Bone marrow (tissue), 2 donors: ENCODE data around the gene UBTD1.
"Not testable (repeated sequence)": the region's sequence is repeated elsewhere in the genome, so short reads cannot be mapped to it uniquely, and the experiment has no call there.

Experiments
- DNase-seq, 2 donors: peaks; one replicate each; lab custom pipeline; 2025; lab: John Stamatoyannopoulos, UW

The UBTD1 gene

DNA sequence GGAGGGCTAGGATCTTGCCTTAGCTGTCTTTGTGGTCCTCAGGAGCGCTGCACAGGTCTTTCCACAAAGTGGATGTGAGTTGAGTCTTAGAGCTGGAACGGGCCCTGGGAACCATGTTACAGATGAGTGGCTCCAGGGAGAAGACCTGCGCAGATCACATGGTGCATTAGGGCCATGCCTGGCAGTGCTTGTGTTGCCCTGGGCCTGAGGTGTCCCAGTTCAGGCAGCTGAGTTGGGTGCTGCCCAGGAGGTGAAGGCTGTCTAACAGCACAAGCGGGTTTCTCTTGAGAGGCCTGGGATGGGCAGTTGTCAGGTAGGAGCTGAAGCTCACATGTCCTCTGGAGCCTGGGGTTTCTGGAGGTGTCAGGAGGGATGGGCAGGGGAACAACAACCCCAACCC is 40.1 kb downstream of the UBTD1 start:
- DNase-seq, result no peak

DNA sequence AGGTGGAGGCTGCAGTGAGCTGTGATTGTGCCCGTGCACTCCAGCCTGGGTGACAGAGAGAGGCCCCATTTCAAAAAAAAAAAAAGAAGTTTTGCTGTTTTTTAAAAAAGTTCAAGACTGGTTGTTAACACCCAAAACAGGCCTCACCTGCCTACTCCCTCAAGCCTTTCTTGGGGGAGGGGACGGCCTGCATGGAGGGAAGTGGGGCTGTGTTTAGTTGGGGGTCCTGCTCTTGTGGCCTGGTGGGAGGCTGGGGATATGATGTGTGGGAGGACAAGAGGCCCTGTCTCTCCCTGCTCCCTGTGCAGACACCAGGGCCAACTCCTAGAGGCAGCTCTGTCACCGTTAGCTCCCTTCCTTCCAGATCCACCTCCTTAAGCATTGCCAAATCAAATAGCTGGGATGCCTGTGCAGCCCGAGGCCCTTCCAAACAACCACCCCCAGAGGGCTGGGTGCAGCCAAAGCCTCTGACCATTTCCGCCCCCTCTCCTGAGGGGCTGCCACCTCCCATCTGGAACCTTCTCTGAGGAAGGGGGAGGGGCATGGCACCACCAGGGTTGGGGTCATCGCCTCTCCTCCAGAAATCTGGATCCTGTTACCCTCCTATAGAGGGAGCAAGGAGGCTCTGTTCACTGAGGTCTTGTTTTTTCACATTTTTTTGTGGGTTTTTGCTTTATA is 40.9 kb downstream of the UBTD1 start:
- DNase-seq, result no peak

DNA sequence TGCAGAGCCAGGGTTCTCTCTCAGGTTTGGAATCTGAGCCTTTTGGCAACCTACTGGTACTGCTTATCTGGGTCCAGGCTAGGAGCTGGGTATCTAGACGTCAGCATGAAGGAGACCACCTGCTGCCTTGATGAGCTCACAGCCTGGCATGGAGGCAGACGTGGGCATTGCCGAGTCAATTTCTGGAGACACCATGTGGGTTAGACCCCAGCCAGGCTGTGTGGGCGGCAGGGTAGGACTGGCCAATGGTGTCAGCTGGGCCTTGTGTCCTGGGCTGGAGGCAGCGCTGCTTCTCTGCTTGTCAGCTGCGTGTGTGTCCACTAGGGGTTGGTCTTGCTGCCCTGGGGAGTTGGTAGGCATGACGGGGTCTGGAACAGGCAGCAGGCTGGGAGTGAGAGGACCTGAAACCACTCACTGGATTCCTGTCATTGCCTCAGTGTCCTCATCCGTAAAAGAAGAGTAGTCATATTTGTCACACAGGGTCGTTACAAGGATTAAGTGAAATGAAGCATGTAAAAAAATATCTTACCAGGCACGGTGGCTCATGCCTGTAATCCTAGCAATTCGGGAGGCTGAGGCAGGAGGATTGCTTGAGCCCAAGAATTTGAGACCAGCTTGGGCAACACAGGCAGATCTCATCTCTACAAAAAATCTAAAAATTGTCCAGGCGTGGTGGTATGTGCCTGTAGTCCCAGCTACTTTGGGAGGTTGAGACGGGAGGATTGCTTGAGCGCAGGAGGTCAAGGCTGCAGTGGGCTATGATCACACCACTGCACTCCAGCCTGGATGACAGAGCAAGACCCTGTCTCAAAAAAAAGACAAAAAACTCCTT is 42.2 kb downstream of the UBTD1 start:
- no peak for DNase-seq

DNA sequence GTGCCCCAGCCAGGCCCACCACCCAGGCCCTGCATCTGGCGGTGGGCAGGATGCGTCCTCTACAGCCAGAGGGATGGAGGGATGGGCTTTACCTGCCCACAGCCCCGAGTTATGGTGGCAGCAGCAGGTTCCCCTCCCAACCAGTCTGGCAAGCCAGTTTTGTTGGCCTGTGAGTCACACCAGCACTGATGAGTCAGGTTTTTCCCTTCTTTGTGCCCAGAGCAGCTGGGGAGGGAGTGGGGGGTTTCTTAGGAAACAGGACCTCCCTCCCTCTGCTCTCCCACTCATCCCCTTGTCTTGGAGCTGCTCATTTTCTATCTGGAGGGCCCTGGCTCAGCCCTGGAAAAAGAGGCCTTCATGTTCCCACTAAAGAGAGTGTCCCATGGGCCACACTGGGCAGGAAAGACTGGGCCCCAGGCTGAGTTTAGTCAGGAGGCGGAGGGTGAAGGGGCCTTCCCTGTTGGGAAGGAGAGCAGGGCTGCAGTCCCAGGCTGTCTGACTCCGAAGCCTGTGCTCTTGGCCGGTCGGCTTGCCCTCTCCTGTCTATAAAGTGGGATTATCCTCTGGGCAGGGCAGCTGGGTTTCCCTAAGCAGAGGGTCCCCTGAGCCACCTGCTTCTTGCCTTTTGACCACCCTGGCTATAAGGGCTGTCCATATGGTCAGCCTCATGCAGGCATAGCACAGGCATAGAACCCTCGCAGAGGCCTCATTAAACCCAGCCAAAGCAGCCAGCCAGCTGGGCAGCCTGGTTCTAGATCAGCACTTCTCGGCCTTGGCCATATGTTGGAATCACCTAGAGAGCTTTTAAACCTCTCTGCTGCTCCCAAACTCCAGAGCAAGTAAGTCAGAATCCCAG is 43.7 kb downstream of the UBTD1 start:
- DNase-seq, result peak; percentile 34 to 64

DNA sequence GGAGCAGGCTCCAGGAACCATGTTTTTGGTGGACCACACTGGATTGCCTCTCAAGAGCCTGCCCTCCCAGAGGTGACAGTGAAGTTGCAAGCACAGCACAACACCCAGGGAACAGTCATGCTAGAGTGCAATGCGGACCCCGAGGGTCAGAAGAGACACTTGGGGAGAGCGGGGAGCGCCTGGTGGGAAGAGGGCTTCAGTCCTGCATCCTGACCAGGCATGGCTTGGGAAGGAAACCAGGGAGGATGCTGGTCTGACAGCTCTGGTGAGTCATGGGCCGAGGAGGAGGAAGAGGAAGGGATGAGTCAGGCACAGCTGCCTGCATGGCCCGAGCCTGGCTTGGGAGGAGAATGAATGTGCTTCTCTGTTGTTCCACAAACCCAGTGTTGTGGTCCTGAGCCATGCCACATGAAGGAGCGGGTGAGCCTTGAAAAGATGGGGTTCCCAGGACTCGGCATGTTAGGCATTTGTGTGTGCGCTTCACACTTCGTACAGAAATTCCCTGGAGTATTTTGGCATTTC is 44.4 kb downstream of the UBTD1 start:
- DNase-seq, result peak; percentile 59 to 93

DNA sequence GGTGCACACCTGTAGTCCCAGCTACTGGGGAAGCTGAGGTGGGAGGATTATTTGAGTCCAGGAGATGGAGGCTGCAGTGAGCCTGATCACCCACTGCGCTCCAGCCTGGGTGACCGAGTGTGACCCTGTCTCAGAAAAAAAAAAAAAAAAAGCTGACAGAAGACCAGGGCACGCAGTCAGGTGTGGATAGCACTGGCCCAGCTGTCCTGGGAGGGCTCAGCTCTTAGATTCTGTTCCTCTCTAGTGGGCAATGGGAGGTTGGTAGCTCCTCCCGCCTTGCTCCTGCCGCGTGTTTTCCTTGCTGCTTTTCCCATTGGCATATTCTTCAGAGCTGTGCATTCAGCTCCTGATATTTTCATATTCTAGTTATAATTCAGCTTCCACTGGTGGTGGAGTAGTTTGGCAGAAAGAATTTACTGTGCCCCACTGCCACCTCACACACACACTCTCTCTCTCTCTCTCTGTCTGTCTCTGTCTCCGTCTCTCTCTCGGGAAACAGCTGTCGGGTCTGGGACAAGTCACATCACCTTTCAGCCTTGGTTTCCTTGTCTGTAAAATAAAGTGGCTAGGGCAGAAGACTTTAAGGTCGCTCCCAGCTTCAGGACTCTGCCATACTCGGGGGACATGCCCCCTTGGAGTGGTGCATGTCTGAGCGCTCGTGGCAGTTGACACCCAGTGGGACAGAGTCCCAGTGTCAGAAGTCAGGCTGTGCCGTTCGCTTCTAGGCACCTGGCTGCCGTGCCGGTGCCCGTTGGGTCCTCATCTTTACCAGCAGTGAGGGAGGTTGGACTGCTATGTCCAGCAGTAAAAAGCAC is 47.9 kb downstream of the UBTD1 start:
- no peak for DNase-seq

DNA sequence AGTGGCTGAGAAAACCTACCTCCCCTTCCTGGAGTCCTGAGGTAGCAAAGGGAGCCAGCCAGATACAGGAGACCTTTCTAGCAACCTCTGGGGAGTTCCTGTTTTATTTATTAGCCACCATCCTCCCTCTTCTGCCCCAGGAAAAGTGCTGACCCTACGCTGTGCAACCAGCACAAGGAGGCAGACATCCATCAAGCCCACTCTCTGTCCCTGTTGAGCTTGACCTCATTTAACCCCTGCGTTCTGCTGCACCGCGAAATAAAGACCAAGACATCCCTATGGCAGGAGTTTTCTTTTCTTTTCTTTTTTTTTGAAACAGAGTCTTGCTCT is 48.5 kb downstream of the UBTD1 start:
- DNase-seq, result no peak

DNA sequence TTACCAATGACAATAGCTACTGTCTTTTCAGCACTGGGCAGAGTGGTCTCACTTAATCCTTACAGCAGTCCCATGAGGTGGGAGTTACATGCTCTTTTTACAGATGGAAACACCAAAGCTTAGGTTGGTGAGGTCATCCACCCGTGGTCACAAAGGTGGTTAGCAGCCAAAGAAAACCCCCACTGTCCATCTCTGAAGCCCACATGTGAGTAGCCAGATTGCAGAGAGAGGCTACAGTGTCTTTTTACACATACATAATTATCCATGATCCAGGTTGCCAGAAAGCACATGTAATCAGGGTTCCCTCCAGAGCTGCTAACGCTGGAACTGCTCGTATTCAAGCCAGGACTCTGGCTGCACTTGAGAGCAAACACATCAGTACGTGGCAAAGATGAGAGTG is 49.2 kb downstream of the UBTD1 start:
- no peak for DNase-seq

DNA sequence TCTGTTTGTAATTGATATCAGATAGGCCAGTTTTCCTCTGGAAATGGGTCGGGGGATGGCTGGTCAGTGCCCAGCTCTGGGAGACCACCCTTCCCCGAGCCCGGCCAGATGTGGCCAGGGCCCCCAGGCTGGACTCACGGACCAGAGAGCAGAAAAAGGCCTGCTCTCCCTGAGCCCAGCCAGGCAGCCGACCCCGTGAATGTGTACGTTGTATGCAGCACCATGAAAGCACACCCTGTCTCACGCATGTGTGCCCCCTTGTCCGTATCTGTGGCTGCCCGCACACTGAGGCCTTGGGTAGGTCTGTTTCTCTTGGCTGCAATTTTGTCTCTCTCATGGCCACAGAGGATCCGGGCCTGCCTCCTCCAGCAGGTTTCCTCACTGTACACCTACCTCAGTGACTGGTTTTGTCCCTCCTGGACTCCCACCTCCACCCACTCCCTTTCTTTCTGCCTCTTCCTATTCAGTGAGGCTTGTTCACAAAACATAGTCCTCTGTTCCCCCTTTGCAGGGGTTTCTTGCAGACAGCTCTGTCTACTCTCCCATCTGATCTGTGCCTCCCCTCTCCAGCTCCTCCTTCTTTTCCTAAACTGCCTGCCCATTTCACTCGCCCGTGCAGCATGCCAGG is 50.2 kb downstream of the UBTD1 start:
- DNase-seq, result no peak

DNA sequence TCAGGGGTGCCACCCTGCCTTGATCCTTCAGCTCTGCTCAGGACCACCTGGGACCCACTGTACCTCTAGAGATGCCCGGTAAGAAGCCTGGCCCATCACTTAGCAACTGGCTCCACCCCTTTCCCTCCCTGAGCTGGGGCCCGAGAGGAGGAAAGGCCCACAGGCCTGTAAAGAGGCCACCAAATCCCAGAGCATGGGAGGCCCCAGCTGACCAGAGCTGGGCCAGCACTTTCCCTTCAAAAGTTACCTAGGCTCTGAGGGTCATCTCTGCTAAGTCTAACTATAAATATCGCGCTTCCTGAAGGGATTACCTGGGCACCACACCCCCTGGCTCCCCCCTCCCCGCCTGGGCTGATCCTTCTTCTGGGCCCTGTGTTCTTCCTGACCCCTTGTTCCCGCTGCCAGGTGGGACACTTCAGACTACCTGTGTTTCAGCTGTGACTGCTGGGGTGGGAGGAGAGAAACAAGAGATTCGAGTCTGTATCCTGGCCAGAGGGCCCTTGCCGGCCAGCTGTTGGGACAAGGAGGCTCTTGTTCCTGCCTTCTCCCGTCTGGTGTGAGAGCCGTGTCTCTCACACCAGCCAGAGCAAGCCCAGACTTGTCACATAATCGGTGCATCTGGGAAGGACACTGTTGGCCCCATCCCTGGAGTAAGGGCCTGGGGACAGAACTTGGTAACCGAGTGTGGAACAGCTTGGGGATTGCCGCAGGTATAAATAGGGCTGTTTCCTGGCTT is 51.0 kb downstream of the UBTD1 start:
- no peak for DNase-seq

DNA sequence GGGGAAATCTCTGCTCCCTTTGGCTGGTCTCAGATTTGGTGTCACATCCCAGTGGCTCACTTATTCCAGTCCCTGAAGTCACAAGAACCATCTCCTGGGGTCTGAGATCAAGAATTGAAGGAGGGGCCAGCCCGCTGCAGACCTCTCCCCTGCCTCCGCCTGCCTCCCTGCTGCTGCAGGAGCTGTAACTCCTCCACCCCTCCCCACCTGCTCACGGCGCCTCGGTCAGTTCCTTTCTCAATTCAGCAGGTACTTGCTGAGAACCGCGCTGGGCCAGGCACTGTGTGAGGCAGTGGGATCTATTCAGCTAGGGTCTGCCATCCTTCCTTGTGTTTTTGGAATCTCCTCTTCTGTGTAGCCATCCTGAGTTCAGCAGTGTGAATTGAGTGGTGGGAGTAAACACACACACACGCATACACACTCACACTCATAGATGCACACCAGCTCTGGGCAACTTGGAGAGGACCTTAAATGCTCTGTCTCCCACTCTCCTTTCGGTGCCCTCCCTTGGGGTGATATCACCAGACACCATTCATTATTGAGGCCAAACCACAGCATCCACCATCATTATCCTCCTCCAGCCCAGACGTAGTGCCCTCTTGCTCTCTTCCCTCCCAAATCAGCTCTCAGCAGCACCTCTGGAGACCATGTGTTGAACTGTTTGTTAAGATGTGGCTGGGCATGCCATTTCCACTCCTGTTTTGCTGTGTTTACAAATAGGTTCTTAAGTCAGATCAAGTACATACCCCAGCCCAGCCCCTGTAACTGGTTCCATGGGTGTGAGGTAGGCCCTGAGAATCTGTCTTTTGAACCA is 51.8 kb downstream of the UBTD1 start:
- no peak for DNase-seq

DNA sequence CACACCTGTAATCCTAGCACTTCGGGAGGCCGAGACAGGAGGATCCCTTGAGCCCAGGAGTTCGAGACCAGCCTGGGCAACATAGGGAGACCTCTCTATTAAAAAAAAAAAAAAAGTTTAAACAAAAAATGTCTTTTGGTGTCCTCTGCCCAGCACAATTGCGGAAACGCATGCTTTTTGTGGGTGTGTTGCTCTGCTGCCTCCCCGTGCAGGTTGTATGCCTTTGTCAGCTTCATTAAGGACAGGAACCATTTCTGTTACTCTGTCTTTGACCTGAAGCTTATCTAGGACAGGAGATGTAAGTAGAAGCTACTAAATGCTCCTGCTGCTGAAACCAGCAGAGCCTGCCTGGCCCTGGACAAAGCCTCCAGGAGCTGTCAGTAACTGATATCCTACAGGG is 52.5 kb downstream of the UBTD1 start:
- DNase-seq, result no peak

DNA sequence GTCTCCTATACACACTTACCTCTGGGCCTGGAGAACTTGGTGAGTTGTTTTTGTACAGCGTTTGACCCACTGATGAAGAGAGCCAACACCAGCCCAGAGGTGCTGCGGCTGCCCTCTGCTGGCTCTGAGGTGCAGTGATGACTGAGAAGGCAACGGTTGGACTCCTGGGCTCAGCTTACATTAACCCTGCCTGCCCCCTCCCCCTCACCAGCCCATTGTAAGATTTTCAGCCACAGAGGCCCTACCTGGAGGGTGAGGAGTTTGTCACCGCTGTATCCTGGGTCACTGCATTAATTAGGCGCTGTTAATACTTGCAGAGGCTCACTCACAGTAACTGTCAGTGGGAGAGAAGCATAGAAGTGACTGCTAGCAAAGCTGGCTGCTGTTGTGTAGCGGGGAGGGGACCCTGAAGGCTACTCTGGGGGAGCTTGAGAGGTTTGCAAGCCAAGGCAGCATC is 54.9 kb downstream of the UBTD1 start:
- DNase-seq, result peak; percentile 4 to 76

DNA sequence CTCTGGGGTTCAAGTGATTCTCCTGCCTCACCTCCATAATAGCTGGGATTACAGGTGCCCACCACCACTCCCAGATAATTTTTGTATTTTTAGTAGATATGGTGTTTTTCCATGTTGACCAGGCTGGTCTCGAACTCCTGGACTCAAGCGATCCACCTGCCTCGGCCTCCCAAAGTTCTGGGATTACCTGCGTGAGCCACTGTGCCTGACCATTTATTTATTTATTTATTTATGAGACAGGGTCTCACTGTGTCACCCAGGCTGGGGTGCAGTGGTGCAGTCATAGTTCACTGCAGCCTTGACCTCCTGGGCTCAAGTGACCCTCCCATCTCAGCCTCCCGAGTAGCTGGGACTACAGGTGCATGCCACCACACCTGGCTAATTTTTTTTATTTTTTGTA is 55.6 kb downstream of the UBTD1 start:
- not testable (repeated sequence) for DNase-seq

DNA sequence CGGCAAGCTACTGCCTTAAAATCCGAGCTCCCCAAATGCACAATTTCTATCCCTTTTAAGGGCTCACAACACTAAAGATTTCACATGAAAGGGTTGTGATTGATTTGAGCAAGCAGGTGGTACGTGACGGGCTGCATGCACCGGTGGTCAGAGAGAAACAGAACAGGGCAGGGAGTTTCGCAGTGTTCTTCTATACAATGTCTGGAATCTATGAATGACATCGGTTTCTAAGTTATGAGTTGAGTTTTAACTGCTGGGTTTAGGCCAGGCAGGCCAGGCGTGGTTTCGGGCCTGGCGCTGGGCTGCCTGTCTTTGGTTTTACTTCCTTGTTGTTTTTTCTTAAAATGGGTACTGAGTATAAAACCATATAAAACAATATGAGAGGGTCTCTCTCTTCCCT is 56.8 kb downstream of the UBTD1 start:
- not testable (repeated sequence) for DNase-seq

DNA sequence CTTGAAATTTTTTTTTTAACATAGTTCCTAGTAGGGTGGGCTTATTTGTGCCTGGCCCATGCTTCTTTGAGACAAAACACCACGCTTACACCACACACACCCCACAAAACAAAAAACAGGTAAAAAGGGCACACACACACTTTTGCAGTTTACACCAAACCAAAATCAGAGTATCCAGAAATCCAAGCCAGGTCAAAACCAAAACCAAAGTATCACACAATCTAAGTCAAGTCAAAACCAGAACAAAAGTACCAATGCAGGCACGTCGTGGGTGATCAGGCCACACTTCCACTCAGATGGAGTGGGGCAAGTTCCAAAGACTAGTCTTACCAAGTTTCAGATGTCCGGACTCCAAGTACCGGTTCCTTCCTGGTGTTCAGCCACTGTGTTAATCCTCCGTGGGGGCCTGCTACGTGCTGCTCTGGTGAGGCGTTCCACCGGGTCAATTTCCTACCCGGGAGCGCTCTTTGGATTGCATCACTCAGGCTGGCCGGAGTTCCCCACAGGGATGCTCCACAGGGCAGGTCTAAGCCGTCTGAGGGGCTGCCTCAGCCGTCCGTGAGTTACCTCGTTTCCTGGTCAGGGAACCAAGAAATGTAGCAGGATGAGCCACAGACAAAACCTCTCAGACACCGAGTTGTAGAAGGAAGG is 62.1 kb downstream of the UBTD1 start:
- DNase-seq, result not testable (repeated sequence)

DNA sequence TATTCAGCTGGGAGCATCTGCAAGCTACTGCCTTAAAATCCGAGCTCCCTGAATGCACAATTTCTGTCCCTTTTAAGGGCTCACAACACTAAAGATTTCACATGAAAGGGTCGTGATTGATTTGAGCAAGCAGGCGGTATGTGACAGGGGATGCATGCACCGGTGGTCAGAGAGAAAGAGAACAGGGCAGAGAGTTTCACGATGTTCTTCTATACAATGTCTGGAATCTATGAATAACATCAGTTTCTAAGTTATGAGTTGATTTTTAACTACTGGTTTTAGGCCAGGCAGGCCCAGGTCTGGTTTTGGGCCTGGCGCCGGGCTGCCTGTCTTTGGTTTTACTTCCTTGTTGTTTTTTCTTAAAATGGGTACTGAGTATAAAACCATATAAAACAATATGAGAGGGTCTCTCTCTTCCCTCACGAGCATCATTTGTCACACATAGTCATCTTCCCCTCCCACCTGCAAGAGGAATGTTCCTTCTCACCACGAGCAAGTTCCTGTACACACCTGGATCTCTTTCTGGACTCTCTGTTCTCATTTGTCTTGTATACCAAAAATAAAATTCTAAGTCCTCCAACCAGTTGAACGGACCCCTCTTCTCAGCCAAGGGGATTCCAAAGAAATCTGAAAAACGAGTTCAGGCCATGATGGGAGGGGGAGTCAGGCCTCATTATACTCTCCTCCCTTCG is 62.8 kb downstream of the UBTD1 start:
- not testable (repeated sequence) for DNase-seq

DNA sequence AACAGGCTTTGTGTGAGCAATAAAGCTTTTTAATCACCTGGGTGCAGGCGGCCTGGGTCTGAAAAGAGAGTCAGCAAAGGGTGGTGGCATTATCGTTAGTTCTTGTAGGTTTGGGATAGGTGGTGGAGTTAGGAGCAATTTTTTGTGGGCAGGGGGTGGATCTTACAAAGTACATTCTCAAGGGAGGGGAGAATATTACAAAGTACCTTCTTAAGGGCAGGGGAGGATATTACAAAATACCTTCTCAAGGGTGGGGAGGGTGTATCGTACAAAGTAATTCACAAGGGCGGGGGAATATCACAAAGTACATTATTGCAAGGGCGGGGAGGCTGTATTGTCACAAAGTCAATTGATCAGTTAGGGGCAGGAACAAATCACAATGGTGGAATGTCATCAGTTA is 63.6 kb downstream of the UBTD1 start:
- DNase-seq, result not testable (repeated sequence)
